Fibroblast of the aortic adventitia (primary cell): ENCODE measurements around the gene ANP32E. TPM values are rescaled to one million over a fixed set of nuclear protein-coding genes. Genes with fewer than 3 reads are reported as not detected.

Experiments
- DNase-seq: peaks from one replicate; pipeline ENCODE4 v3.0.0-alpha.2; 2010; ENCODE audit warnings: low read depth
- H3K4me3 ChIP-seq: 2 replicates; pipeline ENCODE4 v1.5.1; 2011; ENCODE audit warnings: low read depth, mild to moderate bottlenecking, control low read depth, low read length, moderate library complexity
- total RNA-seq: library from RNA; depleted of rRNA; stranded (reverse); fragments of >200 nt; gene quantifications from 2 replicates; pipeline ENCODE4 v1.2.3, GENCODE V29; 2012; ENCODE audit warnings: low replicate concordance
- TF ChIP-seq, protein P1 (sequence below): IDR thresholded peaks from 2 replicates; pipeline ENCODE4 v1.5.1; 2011; ENCODE audit warnings: mild to moderate bottlenecking, low read length, control low read depth, inconsistent platforms; ENCODE audit not compliant: insufficient read depth

ANP32E gene
- total RNA-seq, 1 donor = 35.1 TPM

- no peak for DNase-seq
- no peak overlapping the region for H3K4me3 ChIP-seq
- TF ChIP-seq, protein P1, sequence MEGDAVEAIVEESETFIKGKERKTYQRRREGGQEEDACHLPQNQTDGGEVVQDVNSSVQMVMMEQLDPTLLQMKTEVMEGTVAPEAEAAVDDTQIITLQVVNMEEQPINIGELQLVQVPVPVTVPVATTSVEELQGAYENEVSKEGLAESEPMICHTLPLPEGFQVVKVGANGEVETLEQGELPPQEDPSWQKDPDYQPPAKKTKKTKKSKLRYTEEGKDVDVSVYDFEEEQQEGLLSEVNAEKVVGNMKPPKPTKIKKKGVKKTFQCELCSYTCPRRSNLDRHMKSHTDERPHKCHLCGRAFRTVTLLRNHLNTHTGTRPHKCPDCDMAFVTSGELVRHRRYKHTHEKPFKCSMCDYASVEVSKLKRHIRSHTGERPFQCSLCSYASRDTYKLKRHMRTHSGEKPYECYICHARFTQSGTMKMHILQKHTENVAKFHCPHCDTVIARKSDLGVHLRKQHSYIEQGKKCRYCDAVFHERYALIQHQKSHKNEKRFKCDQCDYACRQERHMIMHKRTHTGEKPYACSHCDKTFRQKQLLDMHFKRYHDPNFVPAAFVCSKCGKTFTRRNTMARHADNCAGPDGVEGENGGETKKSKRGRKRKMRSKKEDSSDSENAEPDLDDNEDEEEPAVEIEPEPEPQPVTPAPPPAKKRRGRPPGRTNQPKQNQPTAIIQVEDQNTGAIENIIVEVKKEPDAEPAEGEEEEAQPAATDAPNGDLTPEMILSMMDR = no peak
These were observed 27.6 kb upstream of the ANP32E start for GRCh38 chr1:150263549-150263948.

GRCh38 chr1:150262388-150263320 lies 26.7 kb upstream of the ANP32E start:
- DNase-seq = no peak
- no peak overlapping the region for H3K4me3 ChIP-seq
- TF ChIP-seq, protein P1 = no peak

GRCh38 chr1:150261367-150261766 lies 25.5 kb upstream of the ANP32E start:
- TF ChIP-seq, protein P1 = no peak
- no peak for DNase-seq
- no peak overlapping the region for H3K4me3 ChIP-seq

DNA sequence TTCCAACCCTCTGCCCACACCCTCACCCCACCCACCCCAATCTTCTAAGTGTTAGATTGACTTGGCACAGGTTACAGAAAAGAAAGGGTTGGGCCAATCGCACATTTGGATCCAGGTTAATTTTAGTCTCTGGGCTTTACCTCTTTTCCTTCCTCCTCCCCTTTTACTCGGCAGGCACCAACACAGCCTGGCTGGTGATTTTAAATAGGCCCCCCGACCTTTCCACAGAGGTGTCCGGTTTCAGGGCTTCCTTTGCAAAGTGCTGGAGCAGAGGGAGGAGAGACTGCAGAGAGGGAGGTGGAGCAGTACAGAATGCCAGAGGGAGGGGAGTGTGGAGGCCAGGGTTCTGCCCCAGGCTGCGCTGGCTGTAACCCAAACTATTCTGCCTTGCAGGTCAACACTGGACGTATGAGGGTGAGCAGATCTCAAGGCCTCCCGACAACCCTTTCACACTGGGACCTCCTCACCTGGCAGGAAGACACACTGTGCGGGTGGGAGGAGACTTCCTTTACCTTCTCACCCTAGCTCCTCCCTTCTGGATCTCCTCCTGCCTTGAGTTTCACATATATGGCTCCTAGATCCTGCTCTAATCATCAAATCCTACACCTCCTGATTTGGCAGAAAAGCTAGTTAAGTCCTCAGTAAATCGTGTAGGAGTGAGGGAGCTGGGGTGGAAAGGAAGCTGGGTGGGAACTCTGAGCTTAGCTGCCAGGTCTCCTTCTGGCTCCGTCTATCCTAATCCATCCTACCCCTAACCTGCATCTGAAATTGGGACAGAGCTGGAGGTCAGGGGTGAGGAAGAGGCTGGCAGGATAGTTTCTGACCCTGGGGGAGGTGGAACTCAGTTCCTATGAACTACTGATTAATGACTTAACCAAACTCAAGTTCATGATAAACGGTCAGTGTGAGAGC lies 24.1 kb upstream of the ANP32E start:
- no peak for DNase-seq
- TF ChIP-seq, protein P1 = no peak

GRCh38 chr1:150259217-150259616 lies 23.3 kb upstream of the ANP32E start:
- DNase-seq = no peak
- TF ChIP-seq, protein P1 = no peak

More for the DNA sequence above, 24.1 kb upstream of the ANP32E start:
- H3K4me3 ChIP-seq = no peak overlapping the region

DNA sequence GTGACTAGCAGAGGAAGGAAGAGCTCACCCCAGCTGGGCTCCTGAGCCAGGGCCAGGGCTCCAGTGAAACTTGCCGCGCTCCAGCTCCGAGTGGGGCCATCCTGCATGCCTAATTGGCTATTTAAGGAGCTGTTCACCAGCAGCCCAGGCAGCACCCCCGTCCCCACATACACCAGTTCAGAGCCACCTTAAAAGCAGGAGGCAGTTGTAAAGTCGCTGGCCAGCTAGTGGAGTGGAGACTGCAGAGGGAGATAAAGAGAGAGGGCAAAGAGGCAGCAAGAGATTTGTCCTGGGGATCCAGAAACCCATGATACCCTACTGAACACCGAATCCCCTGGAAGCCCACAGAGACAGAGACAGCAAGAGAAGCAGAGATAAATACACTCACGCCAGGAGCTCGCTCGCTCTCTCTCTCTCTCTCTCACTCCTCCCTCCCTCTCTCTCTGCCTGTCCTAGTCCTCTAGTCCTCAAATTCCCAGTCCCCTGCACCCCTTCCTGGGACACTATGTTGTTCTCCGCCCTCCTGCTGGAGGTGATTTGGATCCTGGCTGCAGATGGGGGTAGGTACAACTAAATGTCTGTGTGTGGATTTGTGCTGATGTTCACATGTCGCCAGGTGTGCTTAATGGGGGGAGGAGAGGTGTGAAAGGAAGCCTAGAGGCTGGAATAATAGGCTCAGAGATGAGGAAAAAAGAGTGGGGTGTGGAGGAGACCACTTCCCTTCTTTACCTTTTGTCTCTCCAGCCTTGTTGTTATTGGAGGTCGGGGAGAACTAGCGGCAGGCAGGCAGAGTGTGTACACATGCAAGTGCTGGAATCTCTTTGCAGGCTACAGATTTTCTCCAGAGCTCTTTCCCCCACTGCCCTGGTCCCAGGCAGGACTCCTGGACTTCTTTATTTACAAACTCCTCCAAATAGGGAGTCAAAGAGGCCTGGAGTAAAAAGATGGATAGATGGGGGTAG lies 22.0 kb upstream of the ANP32E start, which contains the start of gene CA14:
Gene CA14 (plus strand): TSS at position 151 of the 962 bp plus-strand sequence. CDS start 355 bp downstream, at position 506.
- no peak for DNase-seq
- TF ChIP-seq, protein P1 = no peak
- H3K4me3 ChIP-seq = no peak within 1 kb of the TSS

More at GRCh38 chr1:150259217-150259616, 23.3 kb upstream of the ANP32E start:
- H3K4me3 ChIP-seq = no peak overlapping the region
